ENCODE results near the gene ANO3. TPM values are rescaled to one million over a fixed set of nuclear protein-coding genes. Genes with fewer than 3 reads are reported as not detected.

The ANO3 gene
- total RNA-seq, 4 donors from 2014 or later: 0.08 to 0.27 TPM; not detected in 2

DNA sequence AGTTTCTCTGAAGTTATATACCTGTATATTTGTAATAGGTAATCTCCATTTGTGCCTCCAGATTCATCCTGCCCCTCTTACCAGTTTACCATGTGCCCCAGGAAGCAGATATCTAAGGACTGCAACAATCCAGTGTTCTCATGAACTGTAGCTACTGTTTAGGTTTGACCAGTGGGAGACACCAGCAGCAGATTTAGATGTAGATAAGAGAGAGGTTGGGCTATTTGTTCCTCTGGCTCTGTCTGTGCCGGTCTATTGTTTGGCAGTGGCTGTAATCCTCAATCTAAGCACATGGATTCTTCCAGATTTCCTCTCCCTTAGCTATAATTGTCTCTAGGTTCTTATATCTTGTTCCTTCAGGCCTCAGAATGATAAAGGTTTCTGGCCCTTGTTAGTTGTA lies 88.4 kb downstream of the ANO3 start:
- H3K9me3 ChIP-seq: no peaks in the 10 kb centered on the region
- H3K27ac ChIP-seq: no peak overlapping the region
- ATAC-seq: no peak
- TF ChIP-seq EP300 (IDR thresholded peaks at IDR 0.05) (no peak), POLR2AphosphoS5 (IDR thresholded peaks at IDR 0.05) (no peak), POLR2A (IDR thresholded peaks at IDR 0.05) (no peak)
- TF ChIP-seq, protein P1, sequence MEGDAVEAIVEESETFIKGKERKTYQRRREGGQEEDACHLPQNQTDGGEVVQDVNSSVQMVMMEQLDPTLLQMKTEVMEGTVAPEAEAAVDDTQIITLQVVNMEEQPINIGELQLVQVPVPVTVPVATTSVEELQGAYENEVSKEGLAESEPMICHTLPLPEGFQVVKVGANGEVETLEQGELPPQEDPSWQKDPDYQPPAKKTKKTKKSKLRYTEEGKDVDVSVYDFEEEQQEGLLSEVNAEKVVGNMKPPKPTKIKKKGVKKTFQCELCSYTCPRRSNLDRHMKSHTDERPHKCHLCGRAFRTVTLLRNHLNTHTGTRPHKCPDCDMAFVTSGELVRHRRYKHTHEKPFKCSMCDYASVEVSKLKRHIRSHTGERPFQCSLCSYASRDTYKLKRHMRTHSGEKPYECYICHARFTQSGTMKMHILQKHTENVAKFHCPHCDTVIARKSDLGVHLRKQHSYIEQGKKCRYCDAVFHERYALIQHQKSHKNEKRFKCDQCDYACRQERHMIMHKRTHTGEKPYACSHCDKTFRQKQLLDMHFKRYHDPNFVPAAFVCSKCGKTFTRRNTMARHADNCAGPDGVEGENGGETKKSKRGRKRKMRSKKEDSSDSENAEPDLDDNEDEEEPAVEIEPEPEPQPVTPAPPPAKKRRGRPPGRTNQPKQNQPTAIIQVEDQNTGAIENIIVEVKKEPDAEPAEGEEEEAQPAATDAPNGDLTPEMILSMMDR (IDR thresholded peaks at IDR 0.05): no peak
- no peaks in the 10 kb centered on the region for H3K36me3 ChIP-seq
- 20 to 60% methylated on average over 1 of the region's 1 CpG for WGBS, 2 donors (ENCODE audit: low coverage in 1 of 2)
- H3K4me1 ChIP-seq: no peaks in the 10 kb centered on the region
- H3K4me3 ChIP-seq: no peak overlapping the region
- H3K27me3 ChIP-seq: no peaks in the 10 kb centered on the region

DNA sequence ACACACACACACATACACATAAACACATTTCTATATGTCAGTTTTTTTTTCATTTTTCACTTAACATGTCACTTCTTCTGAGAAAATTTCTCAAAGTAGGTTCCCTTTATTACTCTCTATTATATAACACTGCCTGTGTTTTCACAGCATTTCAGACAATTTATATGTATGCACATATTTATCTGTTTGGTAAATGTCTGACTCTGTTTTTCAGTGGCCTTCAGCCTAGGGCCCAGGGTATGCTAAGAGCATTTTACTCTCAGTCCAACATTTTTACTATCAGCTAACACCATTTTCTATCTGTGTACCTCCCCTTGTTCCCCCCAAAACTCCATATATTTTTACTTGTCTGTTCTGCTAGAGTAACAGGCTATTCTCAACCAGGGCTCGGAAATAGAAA lies 92.3 kb downstream of the ANO3 start:
- WGBS, 2 donors (ENCODE audit: low coverage in 1 of 2): 0 to 29% methylated on average over 1 of the region's 1 CpG
- no peak for ATAC-seq
- no peak overlapping the region for H3K27ac ChIP-seq
- no peaks in the 10 kb centered on the region for H3K27me3 ChIP-seq
- H3K4me1 ChIP-seq: no peaks in the 10 kb centered on the region
- H3K9me3 ChIP-seq: no peaks in the 10 kb centered on the region
- H3K4me3 ChIP-seq: no peak overlapping the region
- H3K36me3 ChIP-seq: no peaks in the 10 kb centered on the region
- no peak for TF ChIP-seq POLR2AphosphoS5 (IDR thresholded peaks at IDR 0.05)
- TF ChIP-seq POLR2A (IDR thresholded peaks at IDR 0.05): no peak
- no peak for TF ChIP-seq EP300 (IDR thresholded peaks at IDR 0.05)
- TF ChIP-seq, protein P1 (IDR thresholded peaks at IDR 0.05): no peak

DNA sequence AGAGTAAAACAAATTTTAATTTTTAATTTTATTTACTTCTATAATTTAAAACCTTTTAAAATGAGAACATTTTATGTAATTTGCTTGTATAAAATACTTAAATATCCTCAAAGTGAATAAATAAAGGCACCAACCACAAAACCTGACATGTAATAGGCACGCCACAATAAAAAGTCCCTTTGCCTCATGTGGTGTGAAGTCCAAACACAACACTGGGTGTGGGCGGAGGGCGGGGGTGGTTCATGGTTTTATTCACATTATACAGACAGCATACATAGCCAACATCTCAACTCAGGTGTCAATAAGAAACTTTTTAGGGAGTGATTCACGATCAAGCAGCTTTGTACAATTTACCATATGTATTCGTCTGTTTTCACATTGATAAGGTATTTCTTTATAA lies 107.9 kb downstream of the ANO3 start:
- 94 to 98% methylated on average over 5 of the region's 5 CpGs for WGBS, 2 donors (ENCODE audit: low coverage in 1 of 2)
- Histone ChIP-seq H3K27me3 (no peaks in the 10 kb centered on the region), H3K4me1 (no peaks in the 10 kb centered on the region), H3K36me3 (no peaks in the 10 kb centered on the region), H3K27ac (no peak overlapping the region), H3K4me3 (no peak overlapping the region), H3K9me3 (no peaks in the 10 kb centered on the region)
- ATAC-seq: no peak
- TF ChIP-seq POLR2AphosphoS5 (IDR thresholded peaks at IDR 0.05): no peak
- no peak for TF ChIP-seq EP300 (IDR thresholded peaks at IDR 0.05)
- TF ChIP-seq, protein P1 (IDR thresholded peaks at IDR 0.05): no peak
- no peak for TF ChIP-seq POLR2A (IDR thresholded peaks at IDR 0.05)

DNA sequence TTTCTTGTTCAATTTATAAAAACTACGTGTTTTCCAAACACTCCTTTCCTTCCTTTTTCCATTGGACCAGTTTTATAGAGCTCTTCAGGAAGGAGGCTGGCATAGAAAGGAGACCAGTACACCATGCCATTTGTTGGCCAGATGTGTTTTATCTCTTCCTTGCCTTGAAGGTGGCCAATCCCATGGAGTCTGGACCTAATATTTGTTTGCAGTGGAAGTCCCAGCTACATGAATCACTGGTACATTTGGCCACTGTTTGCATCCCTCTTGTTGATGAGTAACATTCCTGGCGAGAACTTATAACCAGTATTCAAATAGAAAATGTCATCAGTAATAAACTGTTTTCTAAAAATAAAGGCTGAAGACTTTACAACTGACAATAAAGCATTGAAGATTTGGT lies 110.2 kb downstream of the ANO3 start:
- H3K27ac ChIP-seq: no peak overlapping the region
- H3K9me3 ChIP-seq: no peaks in the 10 kb centered on the region
- ATAC-seq: no peak
- no peaks in the 10 kb centered on the region for H3K36me3 ChIP-seq
- no peaks in the 10 kb centered on the region for H3K4me1 ChIP-seq
- WGBS, 2 donors (ENCODE audit: low coverage in 1 of 2): 55 to 75% methylated on average over 1 to 2 of the region's 2 CpGs
- H3K4me3 ChIP-seq: no peak overlapping the region
- no peaks in the 10 kb centered on the region for H3K27me3 ChIP-seq
- TF ChIP-seq, protein P1 (IDR thresholded peaks at IDR 0.05): no peak
- TF ChIP-seq POLR2A (IDR thresholded peaks at IDR 0.05): no peak
- no peak for TF ChIP-seq EP300 (IDR thresholded peaks at IDR 0.05)
- no peak for TF ChIP-seq POLR2AphosphoS5 (IDR thresholded peaks at IDR 0.05)

DNA sequence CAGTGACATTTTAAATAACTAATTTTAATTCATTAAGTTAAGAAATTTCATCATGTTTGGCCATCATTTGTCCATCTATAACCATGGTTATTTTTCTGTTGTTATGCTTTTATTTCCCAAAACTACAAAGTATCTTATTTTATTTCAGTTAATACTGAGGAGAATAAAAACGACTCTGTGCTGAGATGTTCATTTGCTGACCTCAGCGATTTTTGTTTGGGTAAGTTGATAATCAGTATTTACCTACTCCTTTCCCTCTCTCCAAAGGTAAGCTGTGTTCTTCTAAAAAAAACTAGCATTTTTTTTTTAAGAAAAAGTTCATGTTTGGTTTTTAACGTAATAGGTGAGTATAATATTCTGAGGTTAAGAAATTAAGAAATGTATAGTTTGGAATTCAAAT lies 111.7 kb downstream of the ANO3 start:
- no peak for ATAC-seq
- WGBS, 2 donors (ENCODE audit: low coverage in 1 of 2): 45 to 87% methylated on average over 3 of the region's 3 CpGs
- no peaks in the 10 kb centered on the region for H3K36me3 ChIP-seq
- no peak overlapping the region for H3K4me3 ChIP-seq
- H3K27ac ChIP-seq: no peak overlapping the region
- no peaks in the 10 kb centered on the region for H3K27me3 ChIP-seq
- TF ChIP-seq EP300 (IDR thresholded peaks at IDR 0.05) (no peak), POLR2A (IDR thresholded peaks at IDR 0.05) (no peak), POLR2AphosphoS5 (IDR thresholded peaks at IDR 0.05) (no peak)
- TF ChIP-seq, protein P1 (IDR thresholded peaks at IDR 0.05): no peak
- H3K9me3 ChIP-seq: no peaks in the 10 kb centered on the region
- no peaks in the 10 kb centered on the region for H3K4me1 ChIP-seq

All from gastroesophageal sphincter (tissue), 4 donors.